Naive thymus-derived CD4-positive, alpha-beta T cell (primary cell): Measurements from ENCODE around the gene EDN2. TPM values are rescaled to one million over a fixed set of nuclear protein-coding genes. Genes with fewer than 3 reads are reported as not detected.

Experiments
- ATAC-seq: fragments of 150-1000 bp; cut with Tn5 transposase; 2 replicates; pipeline ENCODE4 v1.10.0; 2021; ENCODE audit warnings: mild to moderate bottlenecking, moderate library complexity
- CTCF ChIA-PET: fragments of 350-600 bp; sonication (Branson Sonifier 250); formaldehyde crosslinking; loops from one replicate; lab custom pipeline; 2021; ENCODE audit warnings: antibody characterized with exemption; lab: Charles Lee
- POLR2A ChIA-PET: fragments of 350-600 bp; sonication (Branson Sonifier 250); formaldehyde crosslinking; loops from one replicate; lab custom pipeline; 2021; ENCODE audit warnings: antibody characterized with exemption, inconsistent platforms; lab: Charles Lee
- DNase-seq, 9 donors: peaks; one replicate each; pipeline versions ENCODE4 v3.0.0 to v3.0.0-alpha.2; 2020 to 2022; ENCODE audit warnings: mixed read lengths in 1 of 9
- H3K27ac ChIP-seq: one replicate; pipeline ENCODE4 v1.7.0; 2013; ENCODE audit warnings: mild to moderate bottlenecking, low read depth, low read length, moderate library complexity
- H3K27me3 ChIP-seq, 2 donors: one replicate each; pipeline ENCODE4 v1.7.0; 2013; ENCODE audit warnings: low read length in 2 of 2, mild to moderate bottlenecking in 2 of 2, moderate library complexity in 2 of 2; ENCODE audit not compliant: control insufficient read depth in 2 of 2, insufficient read depth in 2 of 2
- H3K36me3 ChIP-seq, 3 experiments: 1 replicate in 2 of 3; 2 replicates in 1 of 3; pipeline ENCODE4 v1.7.0; 2013; ENCODE audit warnings: low read length in 3 of 3, mild to moderate bottlenecking in 3 of 3, moderate library complexity in 1 of 3; ENCODE audit not compliant: insufficient read depth in 3 of 3, control insufficient read depth in 2 of 3
- H3K4me1 ChIP-seq, 2 donors: one replicate each; pipeline ENCODE4 v1.7.0; 2013; ENCODE audit warnings: low read length in 2 of 2, mild to moderate bottlenecking in 2 of 2, moderate library complexity in 1 of 2; ENCODE audit not compliant: control insufficient read depth in 2 of 2, insufficient read depth in 2 of 2
- H3K4me3 ChIP-seq: 2 replicates; pipeline ENCODE4 v1.7.0; 2013; ENCODE audit warnings: mild to moderate bottlenecking, low read length
- H3K9me3 ChIP-seq, 3 experiments: 1 replicate in 2 of 3; 2 replicates in 1 of 3; pipeline ENCODE4 v1.7.0; 2013; ENCODE audit warnings: low read length in 3 of 3; ENCODE audit not compliant: control insufficient read depth in 2 of 3
- H3K27ac Mint-ChIP-seq, 9 donors: one replicate each; pipeline ENCODE4 v1.8.0; 2020 to 2022; ENCODE audit warnings: mixed read lengths in 9 of 9, mild to moderate bottlenecking in 8 of 9, moderate library complexity in 5 of 9, inconsistent platforms in 2 of 9
- H3K27me3 Mint-ChIP-seq, 5 donors: one replicate each; pipeline ENCODE4 v1.8.0; 2021 to 2022; ENCODE audit warnings: mixed read lengths in 5 of 5, mild to moderate bottlenecking in 1 of 5
- H3K36me3 Mint-ChIP-seq, 5 donors: one replicate each; pipeline ENCODE4 v1.8.0; 2020 to 2022; ENCODE audit warnings: mixed read lengths in 5 of 5, mild to moderate bottlenecking in 3 of 5, inconsistent platforms in 1 of 5
- H3K4me1 Mint-ChIP-seq, 7 donors: one replicate each; pipeline ENCODE4 v1.8.0; 2020 to 2022; ENCODE audit warnings: mixed read lengths in 7 of 7, mild to moderate bottlenecking in 3 of 7, inconsistent platforms in 1 of 7
- H3K4me3 Mint-ChIP-seq, 10 donors: one replicate each; pipeline ENCODE4 v1.8.0; 2020 to 2022; ENCODE audit warnings: mild to moderate bottlenecking in 10 of 10, mixed read lengths in 10 of 10, moderate library complexity in 6 of 10, inconsistent platforms in 2 of 10
- H3K9me3 Mint-ChIP-seq, 11 donors: one replicate each; pipeline ENCODE4 v1.8.0; 2020 to 2022; ENCODE audit warnings: mixed read lengths in 11 of 11, mild to moderate bottlenecking in 4 of 11, inconsistent platforms in 1 of 11, moderate library complexity in 1 of 11
- intact Hi-C, 2 donors: fragments of 100-400 bp; cut with micrococcal nuclease; formaldehyde crosslinking; loops; one replicate each; pipeline ENCODE4 v1.15.1; 2023
- polyA plus RNA-seq, 2 donors: library from polyadenylated mRNA; unstranded; fragments of 300-500 nt; fragmentation: Illumina TruSeq; gene quantifications; one replicate each; pipeline ENCODE4 v1.2.3, GENCODE V29; 2021
- total RNA-seq, 6 experiments: library from RNA in 5 of 6; stranded (reverse) in 5 of 6; gene quantifications; 1 replicate in 5 of 6; 2 replicates in 1 of 6; pipeline ENCODE4 v1.2.3 and lab custom pipeline; 2021 to 2026

The EDN2 gene
- total and polyA plus RNA-seq, 7 experiments from 2014 or later = not detected

DNA sequence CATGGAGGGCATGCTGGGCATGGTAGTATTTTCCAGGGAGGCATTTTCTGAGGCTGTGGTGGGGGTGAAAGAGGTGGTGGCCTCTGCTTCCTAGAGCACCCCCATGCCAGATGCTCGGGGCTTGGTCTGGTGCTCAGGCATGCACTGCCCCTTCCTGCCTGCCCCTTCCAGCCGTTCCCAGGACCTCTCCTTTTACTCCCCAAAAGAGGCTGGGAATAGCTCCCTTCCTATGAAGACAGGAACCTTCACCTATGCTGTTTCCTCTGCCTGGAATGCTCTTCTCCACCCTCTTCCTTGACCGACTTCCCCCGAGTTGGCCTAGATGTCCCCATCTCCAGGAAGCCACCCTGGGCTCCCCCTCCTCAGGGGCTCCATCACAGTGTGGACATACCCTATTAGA is 9.1 kb downstream of the EDN2 start:
- no peak for ATAC-seq
- CTCF ChIA-PET = no interaction called here
- no peaks in the 10 kb centered on the region for H3K36me3 ChIP-seq
- no peaks in the 10 kb centered on the region for H3K36me3 Mint-ChIP-seq
- H3K27ac Mint-ChIP-seq = no peak overlapping the region
- no peaks in the 10 kb centered on the region for H3K4me1 Mint-ChIP-seq
- H3K27me3 ChIP-seq = no peaks in the 10 kb centered on the region
- H3K4me1 ChIP-seq = no peaks in the 10 kb centered on the region
- DNase-seq = no peak
- no peak overlapping the region for H3K27ac ChIP-seq
- H3K9me3 Mint-ChIP-seq = no peaks in the 10 kb centered on the region
- H3K9me3 ChIP-seq = no peaks in the 10 kb centered on the region
- intact Hi-C loops = no loop called here
- H3K4me3 Mint-ChIP-seq = no peak overlapping the region
- peaks cover 0 to 5% (median 0%) of the 10 kb centered on the region in 5 donors for H3K27me3 Mint-ChIP-seq
- POLR2A ChIA-PET = no interaction called here
- H3K4me3 ChIP-seq = no peak overlapping the region

DNA sequence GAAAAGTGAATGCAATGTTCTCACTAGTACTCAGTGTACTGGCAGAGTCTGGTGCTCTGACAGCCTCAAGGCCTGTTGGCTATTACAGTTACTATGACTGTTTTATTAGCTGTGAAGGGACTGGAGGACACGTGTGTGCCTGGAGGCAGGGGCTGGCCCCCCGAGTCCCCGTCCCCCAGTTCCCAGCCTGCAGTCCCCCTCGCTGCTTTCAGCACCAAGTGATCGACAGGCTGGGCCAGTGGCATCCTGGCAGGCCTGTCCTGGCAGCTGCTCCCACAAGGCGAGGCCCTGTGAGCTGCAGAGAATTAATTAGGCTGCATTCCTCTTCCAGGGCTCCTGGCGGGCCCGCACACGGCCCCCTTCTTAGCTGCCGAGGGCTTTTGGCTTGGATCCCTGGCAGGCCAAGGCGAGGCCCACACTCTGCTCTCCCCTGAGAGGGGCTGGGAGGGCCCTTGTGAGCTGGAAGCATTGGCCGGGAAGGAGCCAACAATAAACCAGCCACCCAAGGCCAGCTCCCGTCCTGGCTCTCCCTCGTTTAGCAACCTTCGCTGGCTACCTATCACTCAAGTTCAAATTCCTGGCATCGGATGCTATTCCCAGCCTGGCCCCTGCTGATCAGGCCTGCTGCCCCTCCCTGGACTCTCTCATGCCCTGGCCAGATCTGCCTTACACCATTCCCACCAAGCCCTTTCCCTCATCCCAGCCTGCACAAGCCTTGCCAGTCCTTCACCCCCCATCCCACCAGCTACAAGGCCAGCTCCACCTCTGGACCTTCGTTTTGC is 9.8 kb downstream of the EDN2 start:
- no peaks in the 10 kb centered on the region for H3K4me1 ChIP-seq
- H3K4me3 ChIP-seq = no peak overlapping the region
- H3K27me3 Mint-ChIP-seq = peaks cover 0 to 5% (median 0%) of the 10 kb centered on the region in 5 donors
- intact Hi-C loops = no loop called here
- no peaks in the 10 kb centered on the region for H3K36me3 Mint-ChIP-seq
- H3K9me3 Mint-ChIP-seq = no peaks in the 10 kb centered on the region
- H3K36me3 ChIP-seq = no peaks in the 10 kb centered on the region
- H3K27ac ChIP-seq = no peak overlapping the region
- DNase-seq = no peak
- H3K27ac Mint-ChIP-seq = no peak overlapping the region
- ChIA-PET POLR2A (no interaction called here), CTCF (no interaction called here)
- no peak overlapping the region for H3K4me3 Mint-ChIP-seq
- ATAC-seq = no peak
- no peaks in the 10 kb centered on the region for H3K27me3 ChIP-seq
- no peaks in the 10 kb centered on the region for H3K4me1 Mint-ChIP-seq
- no peaks in the 10 kb centered on the region for H3K9me3 ChIP-seq

DNA sequence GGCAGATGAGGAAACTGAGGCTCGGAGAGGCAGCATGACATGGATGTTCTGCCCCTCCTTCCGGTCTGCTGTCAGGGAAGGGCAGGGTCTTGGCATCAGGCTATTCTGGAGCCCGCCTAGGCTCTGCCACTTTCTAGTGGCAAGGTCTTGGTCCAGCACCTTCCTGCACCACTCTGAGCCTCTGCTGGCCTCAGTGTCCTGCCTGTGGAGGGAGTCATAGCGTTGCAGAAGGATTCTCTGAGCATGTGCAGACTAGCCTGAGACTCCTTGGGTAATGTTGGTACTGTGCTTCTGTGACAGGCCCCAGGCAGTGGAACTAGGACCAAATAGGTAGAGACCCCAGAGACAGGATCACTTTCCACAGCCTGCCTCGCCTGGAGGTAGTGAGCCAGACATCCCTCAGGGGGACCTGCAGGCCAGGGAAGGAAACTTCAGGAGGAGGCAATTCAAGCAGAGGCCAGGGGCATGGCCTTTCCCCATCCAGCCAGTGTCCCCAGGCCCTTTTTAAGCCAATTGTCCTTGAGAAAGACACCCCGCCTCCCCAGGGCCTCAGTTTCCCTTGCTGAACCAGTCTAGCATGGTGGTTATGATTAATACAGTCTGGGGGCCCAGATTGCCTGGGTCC is 10.6 kb downstream of the EDN2 start:
- no peaks in the 10 kb centered on the region for H3K36me3 ChIP-seq
- H3K27ac Mint-ChIP-seq = no peak overlapping the region
- ChIA-PET CTCF (no interaction called here), POLR2A (no interaction called here)
- no peak overlapping the region for H3K4me3 ChIP-seq
- H3K9me3 ChIP-seq = no peaks in the 10 kb centered on the region
- H3K27me3 Mint-ChIP-seq = peaks cover 0 to 5% (median 0%) of the 10 kb centered on the region in 5 donors
- no peak for DNase-seq
- no peaks in the 10 kb centered on the region for H3K27me3 ChIP-seq
- no peaks in the 10 kb centered on the region for H3K4me1 Mint-ChIP-seq
- H3K27ac ChIP-seq = no peak overlapping the region
- H3K9me3 Mint-ChIP-seq = no peaks in the 10 kb centered on the region
- H3K4me3 Mint-ChIP-seq = no peak overlapping the region
- no peaks in the 10 kb centered on the region for H3K4me1 ChIP-seq
- intact Hi-C loops = no loop called here
- ATAC-seq = no peak
- H3K36me3 Mint-ChIP-seq = no peaks in the 10 kb centered on the region

DNA sequence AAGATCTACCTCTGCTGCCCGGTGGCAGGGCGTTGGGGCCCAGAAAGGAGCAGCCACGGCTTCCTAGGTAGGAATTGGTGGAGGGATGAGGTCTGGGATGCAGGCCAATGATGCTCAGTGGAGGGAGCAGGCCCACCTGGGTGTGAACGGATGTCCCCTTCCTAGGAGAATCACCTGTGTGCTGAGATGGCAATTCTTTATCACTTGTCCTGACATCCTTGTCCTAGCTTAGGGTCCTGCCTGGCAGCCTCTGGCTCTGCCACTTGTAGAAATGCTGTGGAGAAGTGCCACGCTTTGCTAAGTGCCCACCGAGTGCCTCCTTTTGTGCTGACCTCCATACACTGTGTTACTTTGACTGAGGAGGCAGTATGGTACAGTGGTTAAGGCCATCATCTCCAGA is 12.8 kb downstream of the EDN2 start:
- DNase-seq (no peak), ATAC-seq (no peak)
- H3K4me3 ChIP-seq = no peak overlapping the region
- Mint-ChIP-seq H3K27ac (no peak overlapping the region), H3K4me1 (no peaks in the 10 kb centered on the region), H3K27me3 (peaks cover 0 to 5% (median 0%) of the 10 kb centered on the region in 5 donors), H3K4me3 (no peak overlapping the region), H3K36me3 (no peaks in the 10 kb centered on the region), H3K9me3 (no peaks in the 10 kb centered on the region)
- intact Hi-C loops = no loop called here
- H3K27me3 ChIP-seq = no peaks in the 10 kb centered on the region
- no peaks in the 10 kb centered on the region for H3K9me3 ChIP-seq
- H3K36me3 ChIP-seq = no peaks in the 10 kb centered on the region
- POLR2A ChIA-PET = no interaction called here
- H3K4me1 ChIP-seq = no peaks in the 10 kb centered on the region
- CTCF ChIA-PET = no interaction called here
- H3K27ac ChIP-seq = no peak overlapping the region

DNA sequence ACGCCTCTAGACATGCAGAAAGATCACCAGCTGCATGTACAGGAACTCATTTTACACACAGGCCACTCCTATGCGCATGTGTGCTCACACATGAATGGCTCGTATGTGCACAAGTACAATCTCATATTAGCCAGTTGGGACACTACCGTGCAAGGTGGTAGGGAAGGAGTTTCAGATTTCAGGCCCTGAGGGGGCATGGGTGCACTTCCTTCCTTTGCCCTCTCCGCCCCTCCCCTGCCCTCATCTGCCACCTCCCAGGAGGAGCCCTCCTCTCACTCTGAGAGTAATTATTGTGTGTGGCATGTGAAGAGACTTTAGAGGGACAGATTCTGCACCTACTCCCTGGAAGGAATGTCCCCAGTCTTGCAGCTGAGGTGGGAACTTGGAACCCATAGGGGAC is 14.8 kb downstream of the EDN2 start:
- Histone ChIP-seq H3K4me3 (no peak overlapping the region), H3K4me1 (no peaks in the 10 kb centered on the region), H3K36me3 (no peaks in the 10 kb centered on the region), H3K27me3 (no peaks in the 10 kb centered on the region), H3K27ac (no peak overlapping the region), H3K9me3 (no peaks in the 10 kb centered on the region)
- Mint-ChIP-seq H3K4me3 (no peak overlapping the region), H3K4me1 (no peaks in the 10 kb centered on the region), H3K36me3 (no peaks in the 10 kb centered on the region), H3K27me3 (peaks cover 0 to 6% (median 0%) of the 10 kb centered on the region in 5 donors), H3K9me3 (no peaks in the 10 kb centered on the region), H3K27ac (no peak overlapping the region)
- ATAC-seq (no peak), DNase-seq (no peak)
- CTCF ChIA-PET = no interaction called here
- POLR2A ChIA-PET = no interaction called here
- intact Hi-C loops = no loop called here

DNA sequence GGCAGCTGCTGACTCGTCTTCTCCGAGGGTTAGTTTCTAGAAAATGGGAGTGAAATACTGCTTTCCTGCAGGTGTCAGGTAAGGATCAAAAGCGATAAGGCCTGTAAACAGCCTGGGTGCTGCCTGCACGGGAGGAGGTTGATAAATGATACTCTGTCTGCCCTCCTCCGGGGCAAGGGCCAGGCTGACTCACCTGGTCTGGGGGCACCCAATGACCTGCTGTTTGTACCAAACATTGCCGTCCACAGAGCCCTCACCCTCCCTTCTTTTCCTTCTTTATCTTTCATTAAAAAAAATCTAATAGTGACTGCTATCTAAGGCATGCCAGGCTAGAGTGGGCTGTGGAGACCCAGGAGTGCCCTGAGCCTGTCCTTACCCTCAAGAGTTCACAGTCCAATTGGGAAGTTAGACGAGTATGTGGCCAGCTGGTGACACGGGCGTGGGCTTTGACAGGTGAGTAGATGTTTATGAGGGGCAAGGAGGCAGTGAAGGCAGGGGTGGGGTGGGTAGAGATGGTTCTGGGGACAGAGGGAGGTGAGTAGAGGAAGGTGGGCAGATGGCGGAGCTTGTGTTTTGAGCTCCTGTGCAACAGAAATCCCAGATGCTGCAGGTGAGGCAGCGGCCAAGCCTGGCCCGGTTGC is 16.2 kb downstream of the EDN2 start:
- no peaks in the 10 kb centered on the region for H3K4me1 Mint-ChIP-seq
- ATAC-seq (no peak), DNase-seq (no peak)
- intact Hi-C loops = no loop called here
- H3K27ac Mint-ChIP-seq = no peak overlapping the region
- ChIA-PET POLR2A (no interaction called here), CTCF (no interaction called here)
- H3K4me3 Mint-ChIP-seq = no peak overlapping the region
- H3K4me1 ChIP-seq = no peaks in the 10 kb centered on the region
- H3K36me3 ChIP-seq = no peaks in the 10 kb centered on the region
- no peaks in the 10 kb centered on the region for H3K27me3 ChIP-seq
- no peak overlapping the region for H3K27ac ChIP-seq
- H3K27me3 Mint-ChIP-seq = peaks cover 0 to 6% (median 0%) of the 10 kb centered on the region in 5 donors
- no peaks in the 10 kb centered on the region for H3K9me3 ChIP-seq
- H3K36me3 Mint-ChIP-seq = no peaks in the 10 kb centered on the region
- H3K4me3 ChIP-seq = no peak overlapping the region
- no peaks in the 10 kb centered on the region for H3K9me3 Mint-ChIP-seq
